Activated CD4-positive, alpha-beta T cell treated with anti-CD3 and anti-CD28 coated beads, Interleukin-2, amount 50 U/mL, for 48 hours (primary cell): ENCODE measurements around the gene ATXN7L1.
"Not testable (repeated sequence)": the region's sequence is repeated elsewhere in the genome, so short reads cannot be mapped to it uniquely, and the experiment has no call there.

ENCODE experiments used
- DNase-seq, 2 experiments: peaks; one replicate each; pipeline ENCODE4 v3.0.0-alpha.2; 2020

ATXN7L1 gene

GRCh38 chr7:105890290-105890997 is 14.0 kb upstream of the ATXN7L1 start:
- peak; percentile 28 to 43 for DNase-seq

GRCh38 chr7:105887569-105888189 is 11.3 kb upstream of the ATXN7L1 start:
- DNase-seq, result no peak

GRCh38 chr7:105886776-105887175 is 10.4 kb upstream of the ATXN7L1 start:
- DNase-seq, result no peak

GRCh38 chr7:105885387-105886111 is 9.2 kb upstream of the ATXN7L1 start:
- DNase-seq, result no peak

GRCh38 chr7:105883179-105883578 is 6.8 kb upstream of the ATXN7L1 start:
- DNase-seq, result not testable (repeated sequence)

GRCh38 chr7:105881439-105881838 is 5.0 kb upstream of the ATXN7L1 start:
- no peak for DNase-seq

GRCh38 chr7:105880571-105881330 is 4.4 kb upstream of the ATXN7L1 start:
- no peak for DNase-seq

- no peak for DNase-seq
Measured at GRCh38 chr7:105879782-105880181, 3.4 kb upstream of the ATXN7L1 start.

GRCh38 chr7:105878746-105879605 is 2.6 kb upstream of the ATXN7L1 start:
- DNase-seq, result no peak

GRCh38 chr7:105877736-105878135 is 1.3 kb upstream of the ATXN7L1 start:
- no peak for DNase-seq

GRCh38 chr7:105876964-105877601 is 684 bp upstream of the ATXN7L1 start:
- peak; percentile 19 to 21 for DNase-seq

GRCh38 chr7:105875505-105875904 is 894 bp downstream of the ATXN7L1 start:
- no peak for DNase-seq

GRCh38 chr7:105874055-105874454 is 2.3 kb downstream of the ATXN7L1 start:
- DNase-seq, result no peak

GRCh38 chr7:105872491-105872890 is 3.9 kb downstream of the ATXN7L1 start:
- no peak for DNase-seq

GRCh38 chr7:105871142-105871541 is 5.3 kb downstream of the ATXN7L1 start:
- no peak for DNase-seq

- DNase-seq, result no peak
Measured at GRCh38 chr7:105866102-105866801, 10.1 kb downstream of the ATXN7L1 start.

GRCh38 chr7:105863876-105864275 is 12.5 kb downstream of the ATXN7L1 start:
- no peak for DNase-seq

- no peak for DNase-seq
Measured at GRCh38 chr7:105862770-105863169, 13.6 kb downstream of the ATXN7L1 start.

- no peak for DNase-seq
Measured at GRCh38 chr7:105862276-105862675, 14.1 kb downstream of the ATXN7L1 start.

GRCh38 chr7:105861224-105861623 is 15.2 kb downstream of the ATXN7L1 start:
- no peak for DNase-seq

- no peak for DNase-seq
Measured at GRCh38 chr7:105860793-105861192, 15.6 kb downstream of the ATXN7L1 start.
